Endothelial cell of umbilical vein (primary cell): ENCODE measurements around the gene FARP1. TPM values are rescaled to one million over a fixed set of nuclear protein-coding genes. Genes with fewer than 3 reads are reported as not detected.

Source experiments
- BruUV-seq: library from RNA; stranded (reverse); fragments of 400-500 nt; replicated peaks from 2 replicates; lab custom pipeline; 2021; lab: Mats Ljungman, UMichigan
- CTCF ChIA-PET: fragments of 300-600, 350-600 bp; sonication (Branson Sonifier 250); formaldehyde crosslinking; loops from one replicate; lab custom pipeline; 2021; ENCODE audit warnings: antibody characterized with exemption, inconsistent platforms; lab: Charles Lee
- POLR2A ChIA-PET: fragments of 300-600, 350-600 bp; sonication (Branson Sonifier 250); formaldehyde crosslinking; loops from one replicate; lab custom pipeline; 2021; ENCODE audit warnings: antibody characterized with exemption, inconsistent platforms; lab: Charles Lee
- DNase-seq: peaks from one replicate; pipeline ENCODE4 v3.0.0-alpha.2; 2011; ENCODE audit warnings: low read depth, low spot score
- FAIRE-seq: peaks from 2 replicates; lab custom pipeline; 2011; peaks lifted over from hg19 to GRCh38; lab: Jason Lieb, UNC
- H2AFZ ChIP-seq: 2 replicates; pipeline ENCODE4 v1.6.0; 2012; ENCODE audit warnings: low read depth, low read length, control low read depth, inconsistent platforms
- H3K27ac ChIP-seq: 2 replicates; pipeline ENCODE4 v1.5.1; 2011; ENCODE audit warnings: low read depth, mild to moderate bottlenecking, control low read depth, low read length, moderate library complexity; ENCODE audit not compliant: insufficient read depth
- H3K27me3 ChIP-seq, 2 experiments: 2 replicates each; pipeline versions ENCODE4 v1.6.0 to v1.6.1; 2011; ENCODE audit warnings: low read length in 2 of 2, mixed read lengths in 1 of 2; ENCODE audit not compliant: control insufficient read depth in 2 of 2, insufficient read depth in 2 of 2
- H3K36me3 ChIP-seq, 2 experiments: 2 replicates in 1 of 2; 3 replicates in 1 of 2; pipeline ENCODE4 v1.5.1; 2011; ENCODE audit warnings: low read length in 2 of 2, mild to moderate bottlenecking in 1 of 2, moderate library complexity in 1 of 2; ENCODE audit not compliant: control insufficient read depth in 2 of 2, insufficient read depth in 2 of 2; ENCODE audit errors: extremely low read depth in 1 of 2
- H3K4me1 ChIP-seq: 3 replicates; pipeline ENCODE4 v1.5.1; 2011; ENCODE audit warnings: mild to moderate bottlenecking, low read length; ENCODE audit not compliant: control insufficient read depth, insufficient read depth; ENCODE audit errors: extremely low read depth
- H3K4me2 ChIP-seq: 2 replicates; pipeline ENCODE4 v1.6.1; 2011; ENCODE audit warnings: low read length, control low read depth, mixed read lengths; ENCODE audit not compliant: insufficient read depth
- H3K4me3 ChIP-seq, 3 experiments: fragments of 200-600 bp in 1 of 3; sonication (generic), shearing (Covaris generic) in 1 of 3; replicated peaks in 1 of 3; 2 replicates each; pipeline ENCODE4 v1.5.1; 2011 to 2016; ENCODE audit warnings: control low read depth in 3 of 3, low read length in 3 of 3, mild to moderate bottlenecking in 2 of 3, inconsistent platforms in 1 of 3, low read depth in 1 of 3, moderate library complexity in 1 of 3; ENCODE audit not compliant: insufficient read depth in 1 of 3
- H3K79me2 ChIP-seq: 2 replicates; pipeline ENCODE4 v1.6.0; 2012; ENCODE audit warnings: low read length, inconsistent platforms; ENCODE audit not compliant: control insufficient read depth, insufficient read depth
- H3K9ac ChIP-seq: replicated peaks from 2 replicates; pipeline ENCODE3; 2011; ENCODE audit warnings: low read length, control low read depth; ENCODE audit not compliant: insufficient read depth; ENCODE audit errors: extremely low read depth
- H3K9me1 ChIP-seq: replicated peaks from 3 replicates; pipeline ENCODE4 v1.6.0; 2011; ENCODE audit warnings: mild to moderate bottlenecking, low read length; ENCODE audit not compliant: control insufficient read depth, insufficient read depth; ENCODE audit errors: extremely low read depth
- H3K9me3 ChIP-seq: replicated peaks from 2 replicates; pipeline ENCODE4 v1.5.1; 2012; ENCODE audit warnings: low read length, inconsistent platforms; ENCODE audit not compliant: control insufficient read depth, insufficient read depth
- H4K20me1 ChIP-seq: replicated peaks from 2 replicates; pipeline ENCODE3; 2011; ENCODE audit warnings: mild to moderate bottlenecking, low read length; ENCODE audit not compliant: control insufficient read depth, insufficient read depth; ENCODE audit errors: extremely low read depth
- CTCF ChIP-seq, 2 donors: IDR thresholded peaks; 1 replicate in 1 of 2; 2 replicates in 1 of 2; pipeline ENCODE4 v1.5.1; 2011; ENCODE audit warnings: low read length in 2 of 2, mild to moderate bottlenecking in 2 of 2, moderate library complexity in 2 of 2, control low read depth in 1 of 2, inconsistent platforms in 1 of 2, low read depth in 1 of 2; ENCODE audit not compliant: insufficient read depth in 1 of 2; ENCODE audit errors: extremely low read depth in 1 of 2
- EZH2 ChIP-seq: IDR thresholded peaks from 2 replicates; pipeline ENCODE4 v1.6.1; 2012; ENCODE audit warnings: borderline replicate concordance, low read depth, mild to moderate bottlenecking, moderate library complexity, low read length, inconsistent platforms; ENCODE audit not compliant: severe bottlenecking
- FOS ChIP-seq: IDR thresholded peaks from 2 replicates; pipeline ENCODE4 v1.6.1; 2011; ENCODE audit warnings: mild to moderate bottlenecking, low read length, moderate library complexity, borderline replicate concordance; ENCODE audit not compliant: insufficient read depth
- GATA2 ChIP-seq: IDR thresholded peaks from 2 replicates; pipeline ENCODE4 v1.7.0; 2011; ENCODE audit warnings: low read depth, mild to moderate bottlenecking, moderate library complexity, mixed read lengths, low read length; ENCODE audit not compliant: insufficient read length, insufficient read depth
- JUN ChIP-seq: IDR thresholded peaks from 2 replicates; pipeline ENCODE4 v1.6.1; 2011; ENCODE audit warnings: borderline replicate concordance, low read depth; ENCODE audit not compliant: insufficient read length, insufficient read depth
- MAX ChIP-seq: IDR thresholded peaks from 2 replicates; pipeline ENCODE4 v1.6.1; 2011; ENCODE audit not compliant: insufficient read depth, insufficient read length
- POLR2A ChIP-seq: IDR thresholded peaks from 2 replicates; pipeline ENCODE4 v1.6.1; 2012; ENCODE audit warnings: low read depth, mild to moderate bottlenecking, control low read depth, low read length
- POLR2AphosphoS5 ChIP-seq: IDR thresholded peaks from 2 replicates; pipeline ENCODE4 v1.6.1; 2012; ENCODE audit warnings: low read depth, mild to moderate bottlenecking, control low read depth, low read length, moderate library complexity; ENCODE audit not compliant: insufficient read depth
- dilution Hi-C: fragments of 300-500 bp; cut with MboI; formaldehyde crosslinking; loops from one replicate; pipeline ENCODE4 v1.15.0; 2019; ENCODE audit warnings: low sequenced_read_pairs; ENCODE audit not compliant: extremely low pct_ligation_motif_present
- intact Hi-C: fragments of 100-400 bp; cut with micrococcal nuclease; formaldehyde crosslinking; loops from one replicate; pipeline ENCODE4 v1.10.0; 2022
- polyA plus RNA-seq, 4 experiments: library from polyadenylated mRNA; depleted of rRNA in 3 of 4; stranded (reverse) in 3 of 4; unstranded in 1 of 4; fragments of >200 nt; gene quantifications; 2 replicates each; pipeline versions ENCODE4 v1.2.1 to v1.2.3, GENCODE V29; 2011 to 2012; ENCODE audit warnings: missing spikeins in 1 of 4
- total RNA-seq: library from RNA; stranded (reverse); gene quantifications from 2 replicates; pipeline ENCODE4 v1.2.3, GENCODE V29; 2021

The FARP1 gene
- total and polyA plus RNA-seq, 2 donors (not counting 3 experiments of a cell fraction or from before 2014, with no cell fraction given) = 19.0 to 77.7 TPM

- Histone ChIP-seq H4K20me1 (no peaks in the 10 kb centered on the region), H3K27me3 (no peaks in the 10 kb centered on the region), H3K36me3 (peaks cover 0 to 2% of the 10 kb centered on the region in 2 experiments), H3K79me2 (no peaks in the 10 kb centered on the region), H2AFZ (no peak overlapping the region), H3K9me1 (no peaks in the 10 kb centered on the region), H3K4me1 (no peaks in the 10 kb centered on the region), H3K4me2 (no peak overlapping the region), H3K27ac (no peak overlapping the region), H3K9ac (no peak overlapping the region), H3K4me3 (no peak overlapping the region), H3K9me3 (no peaks in the 10 kb centered on the region)
- no peak for FAIRE-seq
- intact Hi-C loops (no loop called here), dilution Hi-C loops (no loop called here)
- POLR2A ChIA-PET = no interaction called here
- DNase-seq = no peak
- BruUV-seq = no TSS peak
- CTCF ChIA-PET = no interaction called here
- no peak for TF ChIP-seq EZH2
- TF ChIP-seq FOS = no peak
- TF ChIP-seq CTCF (IDR thresholded peaks at IDR 0.05; ENCODE audit: extremely low read depth in 1 of 2, insufficient read depth in 1 of 2, low read depth in 1 of 2, low read length in 2 of 2) = no peak
- no peak for TF ChIP-seq JUN
- no peak for TF ChIP-seq MAX
- TF ChIP-seq POLR2AphosphoS5 = no peak
- TF ChIP-seq GATA2 = no peak
- no peak for TF ChIP-seq POLR2A
Observed at GRCh38 chr13:98405690-98406344, 262.9 kb downstream of the FARP1 start.
